Ramos (cell line): ENCODE measurements around the gene VPS26A.
"Not testable (repeated sequence)": the region's sequence is repeated elsewhere in the genome, so short reads cannot be mapped to it uniquely, and the experiment has no call there.

Source experiments
- in situ Hi-C: fragments of 300-500 bp; cut with MboI; formaldehyde crosslinking; loops from one replicate; pipeline ENCODE4 v1.14.3; 2022; ENCODE audit warnings: low sequenced_read_pairs; ENCODE audit not compliant: unreplicated experiment

Gene VPS26A

DNA sequence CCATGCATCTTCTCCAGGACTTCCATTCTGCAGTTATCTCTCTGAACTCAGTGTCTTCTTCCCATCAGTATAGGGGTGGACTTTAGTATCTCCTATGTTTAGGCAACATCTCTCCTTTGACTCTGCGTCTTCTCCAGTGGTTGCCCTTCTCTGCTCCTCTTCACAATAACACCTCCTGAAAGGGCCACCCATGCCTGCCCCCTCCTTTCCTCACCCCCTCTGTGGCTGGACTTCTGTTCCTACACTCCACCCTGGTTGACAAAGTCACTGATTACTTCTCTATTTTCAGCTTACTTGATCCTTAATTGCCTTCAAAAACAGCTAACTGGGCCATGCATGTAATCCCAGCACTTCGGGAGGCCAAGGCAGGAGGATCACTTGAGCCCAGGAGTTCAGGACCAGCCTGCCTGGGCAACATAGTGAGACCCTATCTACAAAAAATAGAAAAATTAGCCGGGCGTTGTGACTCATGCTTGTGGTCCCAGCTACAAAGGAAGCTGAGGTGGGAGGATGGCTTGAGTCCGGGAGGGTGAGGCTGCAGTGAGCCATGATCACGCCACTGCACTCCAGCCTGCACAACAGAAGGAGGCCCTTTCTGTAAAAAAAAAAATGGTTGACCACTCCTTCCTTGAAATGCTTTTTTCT is 22.4 kb upstream of the VPS26A start:
- in situ Hi-C loops, result no loop called here

DNA sequence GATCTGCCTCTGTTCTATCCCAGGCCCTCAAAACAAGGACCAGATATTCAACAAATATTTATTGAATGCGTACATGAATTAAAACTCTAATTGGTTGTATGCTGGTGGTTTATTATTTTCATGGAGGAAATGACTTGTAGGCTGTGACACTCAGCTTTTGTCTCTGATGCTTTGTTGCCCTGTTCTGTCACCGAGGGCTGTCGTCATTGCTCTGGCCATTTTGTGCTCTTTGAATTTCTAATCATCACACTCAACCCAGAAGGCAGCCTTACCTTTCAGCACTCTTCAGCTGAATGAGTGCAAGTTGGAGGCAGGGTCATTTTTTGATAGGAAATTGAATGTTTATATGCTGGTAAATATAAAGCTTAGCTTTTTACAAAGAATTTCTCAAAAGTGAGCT is 21.5 kb upstream of the VPS26A start:
- in situ Hi-C loops, result no loop called here

DNA sequence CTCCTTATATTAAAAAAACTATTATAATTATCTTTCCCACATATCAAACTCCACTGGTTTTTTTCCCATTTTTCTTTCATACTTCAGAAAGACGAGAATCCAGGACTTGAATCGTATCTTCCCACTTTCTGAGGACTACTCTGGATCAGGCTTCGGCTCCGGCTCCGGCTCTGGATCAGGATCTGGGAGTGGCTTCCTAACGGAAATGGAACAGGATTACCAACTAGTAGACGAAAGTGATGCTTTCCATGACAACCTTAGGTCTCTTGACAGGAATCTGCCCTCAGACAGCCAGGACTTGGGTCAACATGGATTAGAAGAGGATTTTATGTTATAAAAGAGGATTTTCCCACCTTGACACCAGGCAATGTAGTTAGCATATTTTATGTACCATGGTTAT is 20.2 kb upstream of the VPS26A start:
- in situ Hi-C loops, result no loop called here

DNA sequence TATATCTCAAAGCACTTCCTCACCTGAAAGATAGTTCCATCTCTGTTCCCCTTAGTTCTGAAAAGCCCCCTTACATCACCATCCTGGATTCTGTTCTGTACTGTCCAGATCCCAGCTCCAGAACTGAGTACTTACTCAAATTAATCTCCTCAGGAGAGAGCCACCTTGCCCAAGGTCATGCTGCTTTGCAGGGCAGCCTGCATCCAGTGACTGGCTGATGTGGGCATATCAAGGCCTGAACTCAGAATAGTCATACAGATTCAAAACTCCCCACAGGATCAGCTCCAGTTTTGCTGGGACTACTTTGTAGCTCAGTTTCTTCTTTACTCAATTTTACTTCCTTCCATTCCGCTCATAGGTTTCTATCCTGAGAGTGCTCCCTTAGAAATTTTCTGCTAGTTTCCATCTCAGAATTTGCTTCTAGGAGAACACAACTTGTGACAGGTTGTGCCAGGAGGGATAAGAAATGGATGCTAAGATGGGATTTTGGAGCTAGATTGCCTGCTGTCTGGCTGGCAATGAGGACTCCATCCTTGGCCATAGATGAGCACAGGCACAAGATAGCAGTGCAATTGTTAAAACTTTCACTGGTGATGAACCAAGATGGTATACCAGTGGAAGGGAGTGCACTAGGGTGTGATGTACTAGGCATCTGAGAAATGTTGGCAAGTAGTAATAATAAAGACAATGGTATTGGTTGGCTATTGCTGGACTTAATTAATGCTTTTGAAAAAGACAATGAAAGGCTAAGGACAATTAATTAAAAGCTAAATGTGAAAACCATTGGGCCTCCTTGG is 18.8 kb upstream of the VPS26A start:
- in situ Hi-C loops, result no loop called here

GRCh38 chr10:69107176-69107490 is 16.8 kb upstream of the VPS26A start:
- in situ Hi-C loops, result no loop called here

DNA sequence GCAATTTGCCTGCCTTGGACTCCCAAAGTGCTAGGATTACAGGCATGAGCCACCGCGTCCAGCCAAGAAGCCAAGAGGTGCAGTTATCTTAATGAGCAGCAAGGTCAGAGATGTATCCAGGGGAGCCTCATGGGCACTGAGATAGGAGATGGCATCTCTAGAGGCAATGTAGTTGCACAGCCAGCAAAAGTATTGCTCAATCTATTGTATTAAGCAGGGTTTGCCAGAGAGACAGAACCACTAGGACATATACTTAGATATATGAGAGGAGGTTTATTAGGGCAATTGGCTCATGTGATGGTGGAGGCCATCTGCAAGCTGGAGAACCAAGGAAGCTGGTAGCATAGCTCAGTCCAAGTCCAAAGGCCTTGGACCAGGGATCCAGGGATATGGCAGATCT is 16.3 kb upstream of the VPS26A start:
- in situ Hi-C loops, result no loop called here

GRCh38 chr10:69119896-69120295 is 4.1 kb upstream of the VPS26A start:
- in situ Hi-C loops, result no loop called here

- in situ Hi-C loops, result no loop called here
Measured at GRCh38 chr10:69123306-69123746, 652 bp upstream of the VPS26A start.

DNA sequence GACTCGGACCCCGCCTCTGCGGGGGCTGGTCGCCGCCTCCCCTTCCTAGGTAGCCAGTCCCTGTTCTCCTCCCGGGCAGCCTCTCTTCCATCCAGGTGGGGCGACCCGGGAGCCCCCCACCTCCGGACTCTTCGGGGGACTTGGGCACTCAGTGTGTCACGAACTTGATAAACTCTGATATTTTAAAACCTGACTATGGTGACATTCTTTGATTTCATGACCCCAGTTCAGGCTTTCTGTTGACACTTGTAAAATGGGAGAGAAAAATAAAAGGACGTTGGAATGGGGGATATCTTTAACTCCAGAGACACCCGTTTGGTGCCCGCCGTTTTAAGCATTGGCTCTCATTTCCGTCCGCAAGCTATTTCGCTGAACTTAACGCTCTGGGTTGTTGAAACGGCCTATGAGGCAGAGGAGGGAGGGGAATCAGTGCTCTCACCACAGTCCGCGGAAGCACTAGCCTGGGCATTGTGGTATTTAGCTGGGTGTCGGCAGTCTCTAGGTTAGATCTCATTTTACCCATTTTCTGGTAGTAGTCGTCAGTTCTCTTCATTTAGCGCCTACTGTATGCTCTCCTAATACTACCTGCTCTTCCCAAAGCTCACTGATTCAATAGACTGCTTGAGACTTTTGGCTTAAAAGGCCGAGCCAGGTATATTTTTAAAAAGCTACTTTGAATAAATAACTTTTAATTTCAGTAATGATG is 738 bp downstream of the VPS26A start:
- in situ Hi-C loops, result no loop called here

GRCh38 chr10:69125554-69125953 is 1.6 kb downstream of the VPS26A start:
- in situ Hi-C loops, result no loop called here

DNA sequence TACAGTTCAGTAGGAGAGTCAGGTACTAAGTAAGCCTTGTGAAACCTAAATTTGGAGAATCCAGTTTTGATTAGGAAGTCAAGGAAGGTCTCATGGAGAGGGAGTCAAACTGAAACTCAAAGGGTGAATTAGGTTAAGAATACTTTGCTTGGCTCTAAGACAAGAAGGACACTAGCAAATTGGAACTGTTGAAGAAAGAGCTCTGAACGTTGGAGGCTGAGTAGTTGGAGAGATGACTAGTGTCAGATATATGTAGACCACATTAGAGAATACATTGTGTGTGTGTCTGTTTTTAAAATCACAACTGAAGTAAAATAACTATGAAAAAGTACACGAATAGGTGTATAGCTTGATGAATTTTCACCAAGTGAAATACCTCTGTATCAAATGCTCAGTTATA is 6.3 kb downstream of the VPS26A start:
- in situ Hi-C loops, result no loop called here

DNA sequence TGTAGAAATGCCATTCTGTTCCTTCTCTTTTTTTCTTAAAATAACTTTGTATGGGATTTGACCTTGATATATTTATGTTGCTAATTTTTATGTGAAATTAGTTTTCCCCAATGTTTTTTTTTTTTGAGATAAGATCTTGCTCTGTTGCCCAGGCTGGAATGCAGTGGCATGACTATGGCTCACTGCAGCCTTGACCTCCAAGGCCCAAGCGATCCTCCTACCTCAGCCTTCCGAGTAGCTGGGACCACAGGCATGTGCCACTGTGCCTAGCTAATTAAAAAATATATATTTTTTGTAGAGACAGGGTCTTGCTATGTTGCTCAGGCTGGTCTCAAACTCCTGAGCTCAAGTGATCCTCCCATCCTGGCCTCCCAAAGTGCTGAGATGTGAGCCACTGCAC is 16.0 kb downstream of the VPS26A start:
- in situ Hi-C loops, result no loop called here

DNA sequence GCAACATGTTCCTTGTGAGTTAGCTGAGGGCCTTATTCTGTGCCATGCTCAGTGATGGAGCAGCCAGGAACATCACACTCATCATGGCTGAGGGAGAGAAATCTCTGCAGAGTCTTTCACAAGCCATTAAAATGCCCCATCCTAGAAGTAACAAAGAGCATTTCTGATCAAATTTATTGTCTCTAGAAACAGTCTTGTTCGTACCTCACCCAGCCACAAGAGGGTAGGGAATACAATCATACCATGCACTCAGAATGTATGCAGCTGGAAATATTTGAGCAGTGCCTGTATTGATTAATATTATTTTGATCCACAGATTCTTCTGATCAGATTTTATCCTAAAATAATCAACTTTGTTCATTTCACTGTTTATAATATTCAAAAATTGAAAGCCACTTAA is 17.3 kb downstream of the VPS26A start:
- in situ Hi-C loops, result no loop called here

- in situ Hi-C loops, result not testable (repeated sequence)
Measured at GRCh38 chr10:69142074-69142473, 18.1 kb downstream of the VPS26A start.

GRCh38 chr10:69142983-69143382 is 19.0 kb downstream of the VPS26A start:
- in situ Hi-C loops, result no loop called here

GRCh38 chr10:69145329-69145728 is 21.4 kb downstream of the VPS26A start:
- in situ Hi-C loops, result no loop called here

DNA sequence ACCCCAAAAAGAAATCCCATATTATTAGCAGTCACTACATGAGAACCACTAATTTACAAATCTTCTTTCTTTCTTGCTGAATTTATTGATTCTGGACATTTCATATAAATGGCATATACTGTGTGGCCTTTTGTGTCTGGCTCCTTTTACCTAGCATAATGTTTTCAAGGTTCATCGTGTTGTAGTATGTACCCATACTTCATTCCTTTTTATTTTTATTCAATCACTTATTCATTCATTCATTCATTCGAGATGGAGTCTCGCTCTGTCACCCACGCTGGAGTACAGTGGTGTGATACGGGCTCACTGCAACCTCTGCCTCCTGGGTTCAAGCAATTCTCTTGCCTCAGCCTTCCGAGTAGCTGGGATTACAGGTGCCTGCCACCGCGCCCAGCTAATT is 21.9 kb downstream of the VPS26A start:
- in situ Hi-C loops, result no loop called here

DNA sequence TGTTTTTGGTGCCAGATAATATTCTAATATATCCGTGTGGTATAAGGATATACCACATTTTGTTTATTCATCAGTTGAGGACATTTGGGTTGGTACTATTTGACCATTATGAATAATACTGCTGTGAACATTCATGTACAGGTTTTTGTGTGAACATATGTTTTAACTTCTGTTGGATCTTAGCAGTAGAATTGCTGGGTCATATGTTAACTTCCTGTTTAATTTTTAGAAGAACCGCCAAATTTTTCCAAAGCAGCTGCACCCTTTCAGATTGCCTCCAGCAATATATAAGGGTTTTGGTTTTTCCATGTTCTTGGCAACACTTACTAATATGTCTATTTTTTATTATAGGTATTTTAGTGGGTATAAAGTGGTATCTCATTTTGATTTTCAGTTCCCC is 22.8 kb downstream of the VPS26A start:
- in situ Hi-C loops, result no loop called here

GRCh38 chr10:69151984-69152383 is 28.0 kb downstream of the VPS26A start:
- in situ Hi-C loops, result no loop called here

GRCh38 chr10:69153227-69153626 is 29.2 kb downstream of the VPS26A start:
- in situ Hi-C loops, result no loop called here

GRCh38 chr10:69160809-69161241 is 36.8 kb downstream of the VPS26A start:
- in situ Hi-C loops, result no loop called here
